SH-SY5Y (cell line): ENCODE data around the gene MRPL10.
A peak's percentile ranks its signal among the peaks of the same experiment; 100 is the strongest.

Source experiments
- GATA2 ChIP-seq: IDR thresholded peaks from 2 replicates; pipeline ENCODE4 v1.6.1; 2011; ENCODE audit warnings: mild to moderate bottlenecking, low read depth, low read length
- GATA3 ChIP-seq: IDR thresholded peaks from 2 replicates; pipeline ENCODE4 v1.6.1; 2011; ENCODE audit warnings: low read depth, mild to moderate bottlenecking, low read length, moderate library complexity

The MRPL10 gene

DNA sequence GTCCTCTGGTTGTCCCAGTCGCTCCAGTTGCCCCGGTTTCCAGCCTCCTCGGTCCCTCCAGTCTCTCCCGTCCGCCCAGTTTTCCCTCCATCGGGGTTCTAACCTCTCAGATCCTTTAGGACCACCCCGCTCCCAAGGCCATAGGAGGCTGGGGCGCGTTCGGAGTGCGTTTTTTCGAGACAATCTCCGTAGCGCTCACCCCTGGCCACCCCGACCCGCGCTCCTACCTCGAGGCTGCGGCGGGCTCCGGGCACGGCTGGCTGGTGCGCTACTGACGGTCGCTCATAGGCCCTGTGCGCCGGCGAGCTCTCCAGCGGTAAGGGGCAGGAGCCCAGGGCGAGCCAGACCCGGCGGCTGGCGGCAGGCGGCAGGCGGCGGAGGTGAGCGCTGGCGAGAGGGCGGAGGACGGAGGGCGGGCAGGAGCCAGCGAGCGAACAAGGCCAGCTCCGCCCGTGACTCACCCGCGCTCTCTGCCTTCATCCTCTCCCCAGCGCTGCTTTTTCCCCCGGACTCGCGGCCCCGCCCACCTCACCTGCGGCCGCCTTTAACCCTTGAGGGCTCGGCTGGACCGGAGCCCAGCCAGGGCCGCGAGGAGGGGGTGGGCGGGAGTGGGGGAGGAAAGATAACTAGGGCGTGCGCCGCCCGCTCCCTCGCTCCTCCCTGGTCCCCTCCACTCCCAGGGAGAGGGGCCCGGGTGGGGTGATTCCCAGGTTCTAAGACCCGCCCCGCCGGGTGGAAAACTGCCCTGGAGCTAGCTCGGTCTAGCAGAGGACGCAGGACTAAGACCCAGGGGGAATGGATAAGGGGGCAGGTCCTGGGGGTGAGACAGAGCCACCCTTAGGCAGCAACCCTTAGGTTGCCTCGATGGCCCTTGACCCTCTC is 19.6 kb upstream of the MRPL10 start, which contains the start of gene SP6:
TSS of gene SP6 (minus strand) at position 472 of the 882 bp plus-strand sequence. CDS start 2,734 bp downstream, outside the sequence.
- TF ChIP-seq GATA2 = no peak
- no peak for TF ChIP-seq GATA3

DNA sequence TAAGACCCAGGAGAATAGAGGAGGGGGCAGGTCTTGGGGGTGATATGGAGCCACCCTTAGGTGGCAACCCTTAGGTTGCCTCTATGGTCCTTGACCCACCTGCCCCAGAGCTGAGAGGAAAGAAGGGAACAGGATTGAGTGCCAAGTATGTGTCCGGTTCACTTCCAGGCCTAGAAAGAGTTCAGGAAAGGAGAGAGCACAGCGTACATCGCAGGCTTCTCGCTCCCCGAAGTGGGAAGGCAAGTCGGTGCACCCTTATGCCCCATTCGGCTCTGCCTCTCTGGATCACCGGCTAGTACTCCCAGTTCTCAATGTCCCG is 19.0 kb upstream of the MRPL10 start:
- TF ChIP-seq GATA3 (no peak), GATA2 (no peak)

DNA sequence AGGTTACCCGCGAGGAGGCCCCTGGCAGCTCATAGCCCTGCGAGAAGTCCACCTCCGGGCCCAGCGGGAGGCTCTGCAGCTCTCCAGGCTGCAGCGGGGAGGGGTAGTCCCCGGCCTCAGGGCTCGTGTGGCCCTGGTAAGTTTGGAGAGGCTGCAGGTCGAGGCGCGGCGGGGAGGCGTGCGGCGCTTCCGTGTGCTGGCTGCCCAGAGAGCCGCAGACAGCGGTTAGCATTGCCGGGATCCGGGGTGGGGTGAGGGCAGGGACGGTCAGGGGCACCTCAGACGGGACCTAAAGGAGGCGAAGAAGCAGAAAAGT is 16.8 kb upstream of the MRPL10 start:
- TF ChIP-seq GATA3 (no peak), GATA2 (no peak)

DNA sequence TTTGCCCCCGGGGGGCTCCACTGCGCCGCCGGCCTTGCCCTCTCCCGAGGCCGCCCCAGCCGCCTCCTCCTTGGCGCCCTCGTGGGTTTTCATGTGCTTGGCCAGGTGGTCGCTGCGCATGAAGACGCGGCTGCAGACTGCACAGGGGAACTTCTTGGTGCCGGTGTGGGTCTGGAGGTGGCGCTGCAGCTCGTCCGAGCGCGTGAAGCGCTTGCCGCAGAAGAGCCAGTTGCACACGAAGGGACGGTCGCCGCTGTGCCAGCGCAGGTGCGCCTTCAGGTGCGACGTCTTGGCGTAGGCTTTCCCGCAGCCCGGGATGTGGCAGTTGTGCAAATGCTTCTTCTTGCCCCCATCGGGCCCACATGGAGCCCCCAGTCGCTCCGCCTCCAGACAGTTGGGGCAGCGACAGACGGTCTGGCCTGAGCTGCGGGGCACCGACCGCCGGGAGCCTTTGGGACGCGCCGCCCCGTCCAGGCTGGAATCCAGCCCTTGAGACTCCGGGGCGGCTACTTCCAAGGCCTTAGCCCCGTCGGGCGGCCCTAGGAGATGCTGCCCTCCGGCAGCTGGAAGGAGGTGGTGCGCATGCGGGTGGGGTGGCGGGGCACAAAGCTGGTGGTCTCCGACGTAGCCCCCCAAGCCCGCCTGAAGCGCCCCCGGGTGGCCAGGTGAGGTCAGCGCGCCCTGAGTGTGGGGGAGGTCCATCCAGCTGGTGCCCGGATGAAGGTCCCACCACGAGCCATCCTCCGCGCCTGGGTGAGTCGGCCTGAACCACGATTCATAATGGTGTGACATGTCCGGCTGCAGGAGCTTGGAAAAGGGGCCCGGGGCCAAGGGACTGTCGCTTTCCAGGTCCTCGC is 16.2 kb upstream of the MRPL10 start:
- TF ChIP-seq GATA2 (no peak), GATA3 (no peak)

DNA sequence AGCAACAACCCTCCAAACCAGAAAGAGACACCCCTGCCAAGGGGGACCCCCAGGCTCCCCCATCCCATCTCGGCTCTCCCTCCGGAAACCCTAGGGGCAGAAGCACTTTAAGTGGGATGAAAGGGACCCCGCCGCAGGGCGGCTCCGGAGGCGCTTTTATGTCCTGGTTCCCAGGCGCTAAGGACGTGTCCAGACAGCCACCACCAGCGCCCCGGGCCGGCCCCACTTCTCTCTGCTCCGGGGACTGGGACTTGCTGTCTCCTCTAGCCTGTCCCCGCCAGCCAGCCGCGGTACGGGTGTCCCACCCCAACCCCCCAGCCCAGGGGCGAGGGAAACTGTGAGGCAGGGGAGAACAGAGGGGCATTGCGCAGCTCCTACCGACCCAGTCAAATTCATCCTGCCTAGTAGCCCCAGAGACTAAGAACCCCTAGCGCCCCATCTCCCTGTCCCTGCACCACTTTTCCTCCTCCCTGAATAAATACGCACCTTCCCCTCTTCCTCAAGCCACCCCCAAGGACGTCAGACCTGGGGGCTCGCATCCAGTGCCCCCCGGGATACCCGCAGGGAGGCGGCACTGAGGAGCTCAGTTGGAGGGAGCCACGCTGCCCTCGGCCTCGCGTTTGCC is 15.5 kb upstream of the MRPL10 start:
- TF ChIP-seq GATA3 (no peak), GATA2 (no peak)

DNA sequence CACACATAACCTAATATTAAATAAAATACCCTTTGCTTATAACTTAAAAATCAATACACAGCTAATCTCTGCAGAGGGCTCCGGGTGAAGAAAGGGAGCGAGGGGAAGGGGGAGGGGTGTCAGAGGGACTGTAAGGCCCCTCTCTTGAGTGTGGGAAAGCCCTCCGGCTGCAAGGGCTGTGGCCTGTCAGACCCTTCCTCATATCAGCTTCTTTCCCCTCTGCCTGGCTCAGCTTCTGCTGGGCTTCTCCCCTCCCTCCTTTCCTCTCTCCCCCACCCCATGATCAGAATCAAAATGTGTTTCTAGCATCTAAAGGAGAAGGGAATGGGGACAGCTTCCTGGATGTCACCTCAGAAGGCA is 14.4 kb upstream of the MRPL10 start:
- no peak for TF ChIP-seq GATA2
- TF ChIP-seq GATA3 = no peak

DNA sequence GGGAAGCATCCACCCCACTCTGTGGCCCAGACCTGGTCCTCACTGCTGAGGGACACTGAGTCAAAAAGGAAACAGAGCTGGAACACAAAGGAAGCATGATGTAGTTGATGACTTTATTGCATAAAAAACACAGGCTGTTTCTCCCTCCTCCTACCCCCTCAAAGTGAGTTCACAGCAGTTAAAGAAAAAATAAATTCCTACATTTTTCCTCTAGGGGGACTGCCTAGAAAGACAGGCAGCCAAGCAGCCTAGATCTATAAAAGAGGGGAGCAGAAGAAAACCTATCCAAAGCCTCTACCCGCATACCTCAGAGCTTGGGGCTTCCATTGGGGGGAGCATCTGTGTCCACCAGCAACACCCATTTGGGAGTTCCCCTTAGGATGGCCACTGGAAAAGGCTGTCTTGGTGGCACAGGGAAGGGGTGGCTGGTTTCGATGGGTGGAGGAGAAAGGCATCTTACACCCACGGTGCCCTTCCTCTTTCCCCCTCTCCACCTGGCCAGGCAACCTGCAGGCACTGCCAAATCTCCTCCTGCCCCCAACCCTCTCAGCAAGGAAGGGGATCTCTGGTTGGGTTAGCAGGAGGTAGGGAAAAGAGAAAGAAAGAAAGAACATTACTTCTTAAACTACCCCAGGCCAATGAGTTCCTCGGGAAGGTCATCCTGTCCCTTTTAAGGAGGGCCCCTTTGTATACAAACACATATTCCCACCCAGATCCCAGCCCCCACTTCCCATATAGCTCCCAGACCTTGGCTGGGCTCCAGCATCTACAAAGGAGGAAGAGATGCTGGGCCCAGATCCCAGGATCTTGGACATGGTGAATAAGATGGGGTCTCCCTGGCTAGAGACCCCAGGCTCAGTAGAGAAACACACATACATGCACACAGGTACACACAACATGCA is 13.7 kb upstream of the MRPL10 start:
- TF ChIP-seq GATA3 (no peak), GATA2 (no peak)

DNA sequence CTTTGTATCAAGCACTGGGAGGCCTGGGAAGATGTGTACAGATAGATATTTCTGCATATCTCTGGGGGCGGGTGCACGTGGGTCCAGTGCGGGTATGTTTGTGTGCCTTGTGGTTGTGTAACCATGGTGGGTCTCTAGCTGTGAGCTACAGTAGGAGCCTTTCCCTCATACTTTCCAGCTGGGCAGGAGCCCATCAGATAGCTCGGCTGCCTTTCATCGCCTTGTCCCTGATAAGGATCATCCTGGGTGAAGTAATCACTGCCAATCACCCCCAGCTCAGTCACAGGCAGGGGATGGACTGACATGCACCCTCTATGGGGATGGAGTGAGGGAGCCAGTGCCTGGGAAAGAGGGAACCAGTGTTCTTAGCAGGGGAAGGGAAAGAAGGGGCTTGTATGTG is 12.9 kb upstream of the MRPL10 start:
- TF ChIP-seq GATA3 = no peak
- peak; percentile 96 for TF ChIP-seq GATA2

DNA sequence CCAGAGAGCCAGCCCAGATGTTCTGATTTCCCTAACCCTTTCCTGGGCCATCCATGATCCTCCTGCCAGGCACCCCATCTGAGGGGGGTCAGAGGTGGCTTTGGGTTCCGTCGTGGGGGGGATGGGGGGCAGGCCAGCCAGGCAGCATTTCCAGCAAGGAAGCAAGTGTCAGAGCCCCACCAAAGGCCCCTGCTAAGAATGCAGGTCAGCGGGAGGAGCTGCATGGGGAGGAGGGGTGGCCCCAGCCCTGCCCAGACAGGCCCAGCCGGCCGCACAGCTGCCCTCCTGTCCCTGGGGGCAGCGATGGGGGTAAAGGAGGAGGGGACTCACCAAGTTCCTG is 12.0 kb upstream of the MRPL10 start:
- no peak for TF ChIP-seq GATA2
- TF ChIP-seq GATA3 = no peak

DNA sequence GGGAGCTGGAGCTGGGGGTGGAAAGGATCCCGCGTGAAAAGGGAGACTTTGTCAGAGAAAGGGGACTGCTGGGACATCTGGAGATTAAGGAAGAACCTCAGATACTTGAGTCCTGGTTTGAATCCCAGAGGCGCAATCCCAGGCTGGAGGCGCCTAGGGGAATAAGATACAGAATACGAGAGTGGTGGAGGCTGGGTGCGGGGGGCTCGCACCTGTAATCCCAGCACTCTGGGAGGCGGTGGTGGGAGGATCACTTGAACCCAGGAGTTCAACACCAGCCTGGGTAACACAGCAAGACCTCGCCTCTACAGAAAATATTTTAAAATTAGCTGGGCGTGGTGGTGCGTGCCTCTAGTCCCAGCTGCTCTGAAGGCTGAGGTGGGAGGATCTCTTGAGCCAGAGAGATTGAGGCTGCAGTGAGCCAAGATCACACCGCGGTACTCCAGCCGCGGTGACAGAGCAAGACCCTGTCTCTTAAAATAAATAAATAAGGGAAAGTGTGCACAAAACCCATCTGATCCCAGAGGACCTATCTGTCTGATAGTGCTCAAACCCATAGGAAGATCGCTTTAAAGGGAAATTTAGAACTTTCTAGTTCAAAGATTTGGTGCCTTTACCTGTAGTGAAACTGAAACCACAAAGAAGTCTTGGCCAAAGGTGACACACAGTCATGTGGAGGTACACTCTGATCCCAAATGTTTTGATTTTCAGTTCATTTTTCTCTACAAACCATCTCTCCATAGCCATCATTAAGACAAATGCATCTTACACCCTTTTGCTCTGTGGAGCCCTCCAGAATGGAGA is 10.3 kb upstream of the MRPL10 start:
- TF ChIP-seq GATA3 (no peak), GATA2 (no peak)

DNA sequence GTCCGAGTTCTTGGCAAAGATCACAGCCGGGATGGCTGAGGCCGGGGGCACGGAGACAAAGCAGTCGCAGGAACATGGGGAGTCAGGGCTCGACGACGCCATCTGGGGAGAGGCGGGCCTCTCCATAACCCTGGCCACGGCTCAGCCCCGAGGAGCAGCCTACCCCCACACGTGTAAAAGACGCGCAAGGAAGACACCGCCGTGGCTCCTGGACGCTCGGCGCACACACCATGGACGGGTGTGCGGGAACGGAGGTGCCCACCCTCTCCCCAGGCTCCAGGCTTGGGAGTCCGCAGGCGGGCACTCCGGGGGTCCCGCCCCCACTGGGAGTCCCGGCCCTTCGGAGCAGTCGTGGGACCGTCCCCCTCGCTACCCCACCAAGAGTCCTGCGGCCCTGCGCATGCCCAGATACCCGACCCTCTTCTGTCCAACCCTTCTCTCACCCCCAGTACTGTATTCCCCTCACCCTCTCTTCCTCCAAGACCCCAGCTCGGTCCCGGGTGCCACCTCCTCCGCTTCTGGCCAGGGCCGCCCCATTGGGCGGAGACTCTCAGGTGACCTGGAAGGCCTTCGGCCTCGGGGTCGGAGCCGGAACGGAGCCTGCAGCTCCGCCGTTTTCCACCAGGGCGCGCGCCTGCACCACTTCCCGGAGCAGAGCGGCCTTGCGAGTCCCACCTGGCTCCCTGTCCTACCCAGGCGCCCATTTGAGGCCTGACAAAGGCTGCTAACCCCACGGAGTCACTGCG is 9.6 kb upstream of the MRPL10 start, which contains the start of gene SCRN2:
TSS of gene SCRN2 (minus strand) at position 532 of the 746 bp plus-strand sequence. CDS start at position 102, 430 bp downstream.
- no peak for TF ChIP-seq GATA3
- no peak for TF ChIP-seq GATA2
